Measurements from ENCODE around the gene KCNJ6.

Gene KCNJ6

GRCh38 chr21:37905291-37905690 lies 11.0 kb downstream of the KCNJ6 start:
- no peak for DNase-seq (ENCODE audit: low read depth)

- DNase-seq (ENCODE audit: low read depth), result no peak
These were observed 11.4 kb downstream of the KCNJ6 start for GRCh38 chr21:37904856-37905255.

- no peak for DNase-seq (ENCODE audit: low read depth)
These were observed 12.9 kb downstream of the KCNJ6 start for GRCh38 chr21:37903396-37903795.

- no peak for DNase-seq (ENCODE audit: low read depth)
These were observed 17.1 kb downstream of the KCNJ6 start for GRCh38 chr21:37899146-37899545.

GRCh38 chr21:37896788-37897187 lies 19.5 kb downstream of the KCNJ6 start:
- no peak for DNase-seq (ENCODE audit: low read depth)

GRCh38 chr21:37891972-37892371 lies 24.3 kb downstream of the KCNJ6 start:
- DNase-seq (ENCODE audit: low read depth), result no peak

GRCh38 chr21:37888659-37889058 lies 27.6 kb downstream of the KCNJ6 start:
- no peak for DNase-seq (ENCODE audit: low read depth)

- DNase-seq (ENCODE audit: low read depth), result no peak
These were observed 29.4 kb downstream of the KCNJ6 start for GRCh38 chr21:37886726-37887299.

GRCh38 chr21:37886120-37886519 lies 30.1 kb downstream of the KCNJ6 start:
- no peak for DNase-seq (ENCODE audit: low read depth)

GRCh38 chr21:37878946-37879660 lies 37.2 kb downstream of the KCNJ6 start:
- peak; percentile 95 for DNase-seq (ENCODE audit: low read depth)

GRCh38 chr21:37877888-37878684 lies 38.2 kb downstream of the KCNJ6 start:
- no peak for DNase-seq (ENCODE audit: low read depth)

GRCh38 chr21:37877171-37877570 lies 39.1 kb downstream of the KCNJ6 start:
- peak; percentile 72 for DNase-seq (ENCODE audit: low read depth)

- DNase-seq (ENCODE audit: low read depth), result no peak
These were observed 39.7 kb downstream of the KCNJ6 start for GRCh38 chr21:37876561-37876960.

- no peak for DNase-seq (ENCODE audit: low read depth)
These were observed 41.1 kb downstream of the KCNJ6 start for GRCh38 chr21:37874904-37875780.

GRCh38 chr21:37874481-37874880 lies 41.8 kb downstream of the KCNJ6 start:
- DNase-seq (ENCODE audit: low read depth), result no peak

GRCh38 chr21:37873655-37874054 lies 42.6 kb downstream of the KCNJ6 start:
- DNase-seq (ENCODE audit: low read depth), result peak; percentile 28

- peak; percentile 92 for DNase-seq (ENCODE audit: low read depth)
These were observed 45.0 kb downstream of the KCNJ6 start for GRCh38 chr21:37871121-37871862.

- no peak for DNase-seq (ENCODE audit: low read depth)
These were observed 46.0 kb downstream of the KCNJ6 start for GRCh38 chr21:37870221-37870620.

- no peak for DNase-seq (ENCODE audit: low read depth)
These were observed 46.6 kb downstream of the KCNJ6 start for GRCh38 chr21:37869661-37870060.

GRCh38 chr21:37868446-37869295 lies 47.6 kb downstream of the KCNJ6 start:
- DNase-seq (ENCODE audit: low read depth), result peak; percentile 54
